CD14-positive monocyte (primary cell): ENCODE results near the gene SRPK2. TPM values are rescaled to one million over a fixed set of nuclear protein-coding genes. Genes with fewer than 3 reads are reported as not detected.

ENCODE experiments used
- DNase-seq, 3 donors: peaks; one replicate each; pipeline ENCODE4 v3.0.0-alpha.2; 2011 to 2022
- H2AFZ ChIP-seq: 2 replicates; pipeline ENCODE4 v1.6.0; 2012; ENCODE audit warnings: mild to moderate bottlenecking, low read depth, low read length, inconsistent platforms; ENCODE audit not compliant: insufficient read depth, poor library complexity, severe bottlenecking
- H3K27ac ChIP-seq, 2 donors: 1 replicate in 1 of 2; 2 replicates in 1 of 2; pipeline ENCODE4 v1.5.1; 2012 to 2013; ENCODE audit warnings: low read length in 2 of 2, control low read depth in 1 of 2, inconsistent platforms in 1 of 2, low read depth in 1 of 2, mild to moderate bottlenecking in 1 of 2
- H3K27me3 ChIP-seq, 2 donors: one replicate each; pipeline versions ENCODE4 v1.6.0 to v1.6.1; 2011 to 2013; ENCODE audit warnings: low read length in 2 of 2; ENCODE audit not compliant: control insufficient read depth in 2 of 2, insufficient read depth in 2 of 2
- H3K36me3 ChIP-seq, 2 donors: replicated peaks in 1 of 2; 1 replicate in 1 of 2; 2 replicates in 1 of 2; pipeline versions ENCODE4 v1.5.1 to v1.6.1; 2012 to 2013; ENCODE audit warnings: low read length in 2 of 2, control low read depth in 1 of 2, inconsistent platforms in 1 of 2, mild to moderate bottlenecking in 1 of 2; ENCODE audit not compliant: insufficient read depth in 2 of 2, control insufficient read depth in 1 of 2
- H3K4me1 ChIP-seq, 2 donors: 1 replicate in 1 of 2; 2 replicates in 1 of 2; pipeline versions ENCODE4 v1.5.1 to v1.6.1; 2012 to 2013; ENCODE audit warnings: low read length in 2 of 2, control low read depth in 1 of 2, inconsistent platforms in 1 of 2, mild to moderate bottlenecking in 1 of 2, moderate library complexity in 1 of 2; ENCODE audit not compliant: insufficient read depth in 2 of 2, control insufficient read depth in 1 of 2
- H3K4me2 ChIP-seq: replicated peaks from 2 replicates; pipeline ENCODE3; 2012; ENCODE audit warnings: low read length, moderate library complexity, mild to moderate bottlenecking; ENCODE audit not compliant: poor library complexity, severe bottlenecking; ENCODE audit errors: extremely low read depth
- H3K4me3 ChIP-seq, 3 experiments: fragments of 200-600 bp in 1 of 3; sonication (generic) in 1 of 3; replicated peaks in 1 of 3; 1 replicate in 2 of 3; 2 replicates in 1 of 3; pipeline ENCODE4 v1.5.1; 2011 to 2013; ENCODE audit warnings: low read length in 3 of 3, mild to moderate bottlenecking in 3 of 3, control low read depth in 2 of 3, low read depth in 2 of 3, inconsistent platforms in 1 of 3, moderate library complexity in 1 of 3
- H3K79me2 ChIP-seq: 2 replicates; pipeline ENCODE4 v1.6.0; 2012; ENCODE audit warnings: mild to moderate bottlenecking, control low read depth, inconsistent platforms, low read length, moderate library complexity; ENCODE audit not compliant: insufficient read depth
- H3K9ac ChIP-seq: 2 replicates; pipeline ENCODE4 v1.6.0; 2017; ENCODE audit warnings: low read length, mild to moderate bottlenecking; ENCODE audit not compliant: insufficient read depth, poor library complexity, severe bottlenecking
- H3K9me3 ChIP-seq, 2 donors: replicated peaks in 1 of 2; 1 replicate in 1 of 2; 2 replicates in 1 of 2; pipeline versions ENCODE4 v1.5.1 to v1.6.1; 2012 to 2013; ENCODE audit warnings: low read length in 2 of 2, control low read depth in 1 of 2; ENCODE audit not compliant: control insufficient read depth in 1 of 2, insufficient read depth in 1 of 2
- H4K20me1 ChIP-seq: 2 replicates; pipeline ENCODE4 v1.6.0; 2012; ENCODE audit warnings: mild to moderate bottlenecking, low read length, control low read depth, moderate library complexity; ENCODE audit not compliant: insufficient read depth
- H3K27ac Mint-ChIP-seq, 7 donors: one replicate each; pipeline ENCODE4 v1.8.0; 2020; ENCODE audit warnings: mild to moderate bottlenecking in 7 of 7, mixed read lengths in 7 of 7, moderate library complexity in 6 of 7, inconsistent platforms in 2 of 7
- H3K27me3 Mint-ChIP-seq, 3 donors: one replicate each; pipeline ENCODE4 v1.8.0; 2021 to 2022; ENCODE audit warnings: low read depth in 3 of 3, mild to moderate bottlenecking in 3 of 3, mixed read lengths in 3 of 3, moderate library complexity in 3 of 3, inconsistent platforms in 1 of 3
- H3K36me3 Mint-ChIP-seq, 2 donors: one replicate each; pipeline ENCODE4 v1.8.0; 2020; ENCODE audit warnings: mixed read lengths in 2 of 2, inconsistent platforms in 1 of 2, mild to moderate bottlenecking in 1 of 2
- H3K4me1 Mint-ChIP-seq: one replicate; pipeline ENCODE4 v1.8.0; 2020; ENCODE audit warnings: mild to moderate bottlenecking, mixed read lengths
- H3K4me3 Mint-ChIP-seq, 2 donors: one replicate each; pipeline ENCODE4 v1.8.0; 2020; ENCODE audit warnings: mild to moderate bottlenecking in 2 of 2, mixed read lengths in 2 of 2, moderate library complexity in 1 of 2
- H3K9me3 Mint-ChIP-seq, 7 donors: one replicate each; pipeline ENCODE4 v1.8.0; 2020 to 2022; ENCODE audit warnings: mixed read lengths in 7 of 7, mild to moderate bottlenecking in 6 of 7, moderate library complexity in 6 of 7, inconsistent platforms in 2 of 7
- CTCF ChIP-seq: fragments of 200-600 bp; IDR thresholded peaks from one replicate; pipeline ENCODE4 v1.8.0; 2022; ENCODE audit warnings: antibody characterized with exemption, mild to moderate bottlenecking
- WGBS: methylation state at CpG from one replicate; pipeline ENCODE4 v1.1.5; 2013; ENCODE audit warnings: missing lambda C conversion rate; ENCODE audit not compliant: insufficient coverage; 5-methylcytosine and 5-hydroxymethylcytosine counted together
- intact Hi-C, 2 donors: fragments of 100-400 bp; cut with micrococcal nuclease; formaldehyde crosslinking; loops; one replicate each; pipeline versions ENCODE4 v1.15.0 to v1.15.1; 2023
- polyA plus RNA-seq, 3 donors: library from polyadenylated mRNA; depleted of rRNA in 1 of 3; unstranded in 2 of 3; stranded (reverse) in 1 of 3; fragments of 300-500 nt in 2 of 3; fragments of >200 nt in 1 of 3; fragmentation: Illumina TruSeq in 2 of 3; gene quantifications; 1 replicate in 2 of 3; 2 replicates in 1 of 3; pipeline ENCODE4 v1.2.3, GENCODE V29; 2012 to 2021

Gene SRPK2
- polyA plus RNA-seq, 3 donors = 12.6 to 37.7 (median 30.0) TPM

- H3K79me2 ChIP-seq = peaks cover 94% of the 10 kb centered on the region
- no peak overlapping the region for H3K4me3 Mint-ChIP-seq
Measured at GRCh38 chr7:105377903-105378302, 10.8 kb downstream of the SRPK2 start.

GRCh38 chr7:105376908-105377533 lies 11.7 kb downstream of the SRPK2 start:
- 100% methylated on average over 1 of the region's 4 CpGs for whole genome bisulfite sequencing
- H3K4me3 ChIP-seq = no peak overlapping the region
- H3K27ac ChIP-seq = no peak overlapping the region
- no peak overlapping the region for H3K4me2 ChIP-seq
- Mint-ChIP-seq H3K36me3 (peaks cover 0 to 2% of the 10 kb centered on the region in 2 donors), H3K27me3 (no peaks in the 10 kb centered on the region), H3K4me3 (no peak overlapping the region), H3K4me1 (peaks cover 19% of the 10 kb centered on the region), H3K9me3 (no peaks in the 10 kb centered on the region), H3K27ac (no peak overlapping the region)
- no peak for TF ChIP-seq CTCF
- DNase-seq = no peak
- intact Hi-C loops = no loop called here
- H3K9me3 ChIP-seq = no peaks in the 10 kb centered on the region
- H2AFZ ChIP-seq = no peak overlapping the region
- H3K9ac ChIP-seq = no peak overlapping the region
- H3K4me1 ChIP-seq = no peaks in the 10 kb centered on the region
- H3K79me2 ChIP-seq = peaks cover 94% of the 10 kb centered on the region
- no peaks in the 10 kb centered on the region for H3K27me3 ChIP-seq
- H3K36me3 ChIP-seq = no peaks in the 10 kb centered on the region
- H4K20me1 ChIP-seq = peaks cover 97% of the 10 kb centered on the region

More at GRCh38 chr7:105377903-105378302, 10.8 kb downstream of the SRPK2 start:
- DNase-seq = no peak
- H3K4me3 ChIP-seq = no peak overlapping the region
- no peak overlapping the region for H3K9ac ChIP-seq
- Mint-ChIP-seq H3K4me1 (peaks cover 17% of the 10 kb centered on the region), H3K36me3 (peaks cover 0 to 2% of the 10 kb centered on the region in 2 donors), H3K9me3 (no peaks in the 10 kb centered on the region), H3K27ac (no peak overlapping the region), H3K27me3 (no peaks in the 10 kb centered on the region)
- no peak overlapping the region for H3K4me2 ChIP-seq
- H3K27me3 ChIP-seq = no peaks in the 10 kb centered on the region
- H3K36me3 ChIP-seq = no peaks in the 10 kb centered on the region
- WGBS = 79% methylated on average over 1 of the region's 3 CpGs
- no peak overlapping the region for H3K27ac ChIP-seq
- intact Hi-C loops = no loop called here
- no peak overlapping the region for H2AFZ ChIP-seq
- TF ChIP-seq CTCF = no peak
- peaks cover 95% of the 10 kb centered on the region for H4K20me1 ChIP-seq
- H3K4me1 ChIP-seq = no peaks in the 10 kb centered on the region
- H3K9me3 ChIP-seq = no peaks in the 10 kb centered on the region
